Measurements from ENCODE around the gene HCAR2. TPM values are rescaled to one million over a fixed set of nuclear protein-coding genes. Genes with fewer than 3 reads are reported as not detected.

The HCAR2 gene
- total and polyA plus RNA-seq, 2 experiments from 2014 or later: not detected

- H3K27me3 ChIP-seq: no peaks in the 10 kb centered on the region
- no peaks in the 10 kb centered on the region for H3K4me1 ChIP-seq (ENCODE audit: low read depth)
- H3K4me3 ChIP-seq: no peak overlapping the region
- no peaks in the 10 kb centered on the region for H3K36me3 ChIP-seq
- no peak for DNase-seq (ENCODE audit: low read depth in 1 of 2, low spot score in 1 of 2)
- H3K27ac ChIP-seq: no peak overlapping the region
- no peaks in the 10 kb centered on the region for H3K9me3 ChIP-seq (ENCODE audit: low read depth)
- TF ChIP-seq, protein P1, sequence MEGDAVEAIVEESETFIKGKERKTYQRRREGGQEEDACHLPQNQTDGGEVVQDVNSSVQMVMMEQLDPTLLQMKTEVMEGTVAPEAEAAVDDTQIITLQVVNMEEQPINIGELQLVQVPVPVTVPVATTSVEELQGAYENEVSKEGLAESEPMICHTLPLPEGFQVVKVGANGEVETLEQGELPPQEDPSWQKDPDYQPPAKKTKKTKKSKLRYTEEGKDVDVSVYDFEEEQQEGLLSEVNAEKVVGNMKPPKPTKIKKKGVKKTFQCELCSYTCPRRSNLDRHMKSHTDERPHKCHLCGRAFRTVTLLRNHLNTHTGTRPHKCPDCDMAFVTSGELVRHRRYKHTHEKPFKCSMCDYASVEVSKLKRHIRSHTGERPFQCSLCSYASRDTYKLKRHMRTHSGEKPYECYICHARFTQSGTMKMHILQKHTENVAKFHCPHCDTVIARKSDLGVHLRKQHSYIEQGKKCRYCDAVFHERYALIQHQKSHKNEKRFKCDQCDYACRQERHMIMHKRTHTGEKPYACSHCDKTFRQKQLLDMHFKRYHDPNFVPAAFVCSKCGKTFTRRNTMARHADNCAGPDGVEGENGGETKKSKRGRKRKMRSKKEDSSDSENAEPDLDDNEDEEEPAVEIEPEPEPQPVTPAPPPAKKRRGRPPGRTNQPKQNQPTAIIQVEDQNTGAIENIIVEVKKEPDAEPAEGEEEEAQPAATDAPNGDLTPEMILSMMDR (IDR thresholded peaks at IDR 0.05; ENCODE audit: low read depth, low read length): no peak
Observed at GRCh38 chr12:122743895-122744525, 40.9 kb upstream of the HCAR2 start.

DNA sequence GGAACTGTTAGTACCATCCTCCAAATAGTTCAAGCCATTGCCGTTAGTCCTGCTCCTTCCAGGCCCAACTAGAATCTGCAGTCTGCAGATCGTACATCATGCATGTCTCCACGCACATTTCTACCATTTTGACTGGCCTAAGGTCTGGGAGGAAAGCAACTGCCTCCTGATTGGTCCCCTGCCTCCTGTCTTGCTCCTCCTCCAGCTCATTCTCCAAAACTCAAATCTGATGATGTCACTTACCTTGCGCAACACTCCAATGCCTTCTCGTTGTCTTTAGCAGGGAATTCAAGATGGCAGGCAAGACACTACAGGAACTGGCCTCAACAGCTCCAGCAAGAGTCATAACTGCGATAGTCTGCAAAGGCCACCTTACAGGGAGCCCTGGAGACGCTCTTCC is 37.2 kb upstream of the HCAR2 start:
- Histone ChIP-seq H3K27ac (no peak overlapping the region), H3K4me1 (ENCODE audit: low read depth) (no peaks in the 10 kb centered on the region), H3K27me3 (no peaks in the 10 kb centered on the region), H3K4me3 (no peak overlapping the region), H3K36me3 (no peaks in the 10 kb centered on the region), H3K9me3 (ENCODE audit: low read depth) (no peaks in the 10 kb centered on the region)
- DNase-seq (ENCODE audit: low read depth in 1 of 2, low spot score in 1 of 2): peak in 1 of 2 donors; percentile 9
- TF ChIP-seq, protein P1 (IDR thresholded peaks at IDR 0.05; ENCODE audit: low read depth, low read length): no peak

DNA sequence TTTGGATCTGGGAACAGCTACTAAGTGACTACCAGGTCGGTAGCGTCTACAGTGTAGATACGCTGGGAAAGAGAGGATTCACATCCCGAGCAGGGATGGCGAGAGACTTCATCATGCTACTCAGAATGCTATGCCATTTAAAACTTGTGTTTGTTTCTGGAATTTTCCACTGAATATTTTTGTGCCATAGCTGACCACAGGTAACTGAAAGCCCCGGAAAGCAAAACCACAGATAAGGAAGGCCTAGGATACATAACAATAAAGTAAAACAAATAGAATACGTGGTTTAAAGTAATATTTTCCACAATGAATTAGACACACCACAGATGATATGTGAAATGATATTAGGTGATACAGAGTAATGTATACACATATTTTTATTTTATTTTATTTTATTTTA is 35.4 kb upstream of the HCAR2 start:
- H3K9me3 ChIP-seq (ENCODE audit: low read depth): no peaks in the 10 kb centered on the region
- H3K4me1 ChIP-seq (ENCODE audit: low read depth): no peaks in the 10 kb centered on the region
- no peak overlapping the region for H3K4me3 ChIP-seq
- no peaks in the 10 kb centered on the region for H3K27me3 ChIP-seq
- no peak overlapping the region for H3K27ac ChIP-seq
- TF ChIP-seq, protein P1 (IDR thresholded peaks at IDR 0.05; ENCODE audit: low read depth, low read length): no peak
- peak in 1 of 2 donors; percentile 38 for DNase-seq (ENCODE audit: low read depth in 1 of 2, low spot score in 1 of 2)
- H3K36me3 ChIP-seq: no peaks in the 10 kb centered on the region

- H3K27ac ChIP-seq: no peak overlapping the region
- no peaks in the 10 kb centered on the region for H3K4me1 ChIP-seq (ENCODE audit: low read depth)
- TF ChIP-seq, protein P1 (IDR thresholded peaks at IDR 0.05; ENCODE audit: low read depth, low read length): no peak
- no peaks in the 10 kb centered on the region for H3K9me3 ChIP-seq (ENCODE audit: low read depth)
- no peaks in the 10 kb centered on the region for H3K36me3 ChIP-seq
- H3K4me3 ChIP-seq: no peak overlapping the region
- no peaks in the 10 kb centered on the region for H3K27me3 ChIP-seq
- DNase-seq (ENCODE audit: low read depth in 1 of 2, low spot score in 1 of 2): no peak
Observed at GRCh38 chr12:122732611-122733010, 29.5 kb upstream of the HCAR2 start.

DNA sequence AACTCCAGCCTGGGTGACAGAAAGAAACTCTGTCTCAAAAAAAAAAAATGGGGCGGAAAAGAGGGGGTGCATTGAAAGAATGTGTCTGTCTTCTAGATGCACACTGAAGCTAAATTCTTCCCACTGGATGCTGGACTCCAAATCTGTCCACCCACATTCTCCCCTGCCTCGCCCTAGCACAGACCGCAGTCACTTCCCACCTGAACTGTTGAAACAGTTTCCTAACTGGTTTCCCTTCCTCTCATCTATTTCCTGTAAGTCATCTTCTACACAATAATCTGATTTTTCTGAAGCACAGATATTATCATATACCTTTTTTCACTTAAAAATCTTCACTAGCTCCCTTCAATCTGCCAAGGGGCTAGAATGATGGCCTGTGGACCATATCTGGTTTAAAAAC is 29.0 kb upstream of the HCAR2 start:
- H3K27me3 ChIP-seq: no peaks in the 10 kb centered on the region
- TF ChIP-seq, protein P1 (IDR thresholded peaks at IDR 0.05; ENCODE audit: low read depth, low read length): no peak
- no peak for DNase-seq (ENCODE audit: low read depth in 1 of 2, low spot score in 1 of 2)

More for the DNA sequence above, 29.0 kb upstream of the HCAR2 start:
- Histone ChIP-seq H3K4me1 (ENCODE audit: low read depth) (no peaks in the 10 kb centered on the region), H3K27ac (no peak overlapping the region), H3K36me3 (no peaks in the 10 kb centered on the region), H3K4me3 (no peak overlapping the region), H3K9me3 (ENCODE audit: low read depth) (no peaks in the 10 kb centered on the region)
